Spinal cord (tissue), 10 donors: Measurements from ENCODE around the gene ITIH4. TPM values are rescaled to one million over a fixed set of nuclear protein-coding genes. Genes with fewer than 3 reads are reported as not detected.
"Not testable (repeated sequence)": the region's sequence is repeated elsewhere in the genome, so short reads cannot be mapped to it uniquely, and the experiment has no call there.

Experiments
- DNase-seq, 6 donors: peaks; one replicate each; pipeline versions ENCODE4 v3.0.0 to v3.0.0-alpha.2; 2013 to 2015; ENCODE audit warnings: low spot score in 6 of 6, low read depth in 4 of 6
- H3K27ac ChIP-seq: one replicate; pipeline ENCODE4 v1.5.1; 2013; ENCODE audit warnings: low read depth, low read length, control low read depth
- H3K27me3 ChIP-seq: one replicate; pipeline ENCODE4 v1.6.1; 2013; ENCODE audit warnings: low read length; ENCODE audit not compliant: control insufficient read depth, insufficient read depth
- H3K36me3 ChIP-seq: one replicate; pipeline ENCODE4 v1.6.1; 2013; ENCODE audit warnings: low read length; ENCODE audit not compliant: control insufficient read depth, insufficient read depth
- H3K4me1 ChIP-seq: one replicate; pipeline ENCODE4 v1.6.1; 2013; ENCODE audit warnings: low read length; ENCODE audit not compliant: control insufficient read depth, insufficient read depth
- H3K4me3 ChIP-seq: one replicate; pipeline ENCODE4 v1.5.1; 2013; ENCODE audit warnings: low read depth, low read length, control low read depth
- H3K9me3 ChIP-seq: one replicate; pipeline ENCODE4 v1.6.1; 2013; ENCODE audit warnings: low read length; ENCODE audit not compliant: control insufficient read depth, insufficient read depth
- WGBS: methylation state at CpG from one replicate; pipeline ENCODE4 v1.1.5; 2013; ENCODE audit warnings: missing lambda C conversion rate; ENCODE audit not compliant: insufficient coverage; 5-methylcytosine and 5-hydroxymethylcytosine counted together
- polyA plus RNA-seq, 2 donors: library from polyadenylated mRNA; unstranded; fragments of 120-200 nt; gene quantifications; one replicate each; pipeline ENCODE4 v1.2.1, GENCODE V29; 2013; ENCODE audit not compliant: insufficient read length in 2 of 2
- total RNA-seq, 2 donors: library from RNA; depleted of rRNA in 1 of 2; stranded (reverse); fragments of 120-200 nt in 1 of 2; fragments of >200 nt in 1 of 2; gene quantifications; one replicate each; pipeline versions ENCODE4 v1.2.3 to v1.2.4, GENCODE V29; 2013 to 2014
- donor health status: healthy.

The ITIH4 gene
- total and polyA plus RNA-seq, 4 donors = 6.4 to 41.9 (median 20.0) TPM

DNA sequence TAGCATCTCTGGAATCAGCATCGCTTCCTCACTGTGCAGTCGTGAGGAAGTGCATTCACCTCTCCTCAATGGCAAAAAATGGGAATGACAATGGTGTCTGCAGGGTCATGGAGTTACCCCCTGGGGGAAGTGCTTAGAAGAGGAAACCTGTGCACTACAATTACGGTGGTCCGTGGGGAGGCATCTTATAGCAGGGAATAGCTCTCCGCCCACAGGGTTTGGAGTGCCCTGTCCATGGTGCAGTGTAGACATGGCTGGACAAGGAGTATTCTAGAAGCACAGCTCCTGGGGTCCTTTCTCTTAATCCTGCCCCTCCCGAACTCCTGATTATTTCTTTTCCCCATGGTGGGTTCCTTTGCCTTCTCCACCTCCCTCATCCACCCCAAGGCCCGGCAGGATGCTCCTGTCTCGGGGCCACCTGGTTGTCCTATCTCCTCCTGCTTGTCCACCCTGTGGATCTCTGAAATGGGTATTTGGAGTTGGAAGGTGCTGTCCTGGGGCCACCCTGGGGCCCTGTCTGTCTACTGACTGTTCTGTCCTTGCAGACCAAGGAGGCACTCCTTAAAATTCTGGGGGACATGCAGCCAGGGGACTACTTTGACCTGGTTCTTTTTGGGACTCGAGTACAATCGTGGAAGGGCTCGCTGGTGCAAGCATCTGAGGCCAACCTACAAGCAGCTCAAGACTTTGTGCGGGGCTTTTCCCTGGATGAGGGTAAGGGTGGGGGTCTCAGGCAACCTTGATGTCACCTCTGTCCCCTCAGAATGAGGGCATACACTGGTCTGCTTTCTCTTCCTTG lies 47.9 kb downstream of the ITIH4 start:
- Histone ChIP-seq H3K27ac (no peak overlapping the region), H3K9me3 (no peaks in the 10 kb centered on the region), H3K4me3 (no peak overlapping the region), H3K27me3 (peaks cover 2% of the 10 kb centered on the region), H3K4me1 (no peaks in the 10 kb centered on the region), H3K36me3 (no peaks in the 10 kb centered on the region)
- WGBS = 67% methylated on average over 9 of the region's 12 CpGs
- DNase-seq = no peak

DNA sequence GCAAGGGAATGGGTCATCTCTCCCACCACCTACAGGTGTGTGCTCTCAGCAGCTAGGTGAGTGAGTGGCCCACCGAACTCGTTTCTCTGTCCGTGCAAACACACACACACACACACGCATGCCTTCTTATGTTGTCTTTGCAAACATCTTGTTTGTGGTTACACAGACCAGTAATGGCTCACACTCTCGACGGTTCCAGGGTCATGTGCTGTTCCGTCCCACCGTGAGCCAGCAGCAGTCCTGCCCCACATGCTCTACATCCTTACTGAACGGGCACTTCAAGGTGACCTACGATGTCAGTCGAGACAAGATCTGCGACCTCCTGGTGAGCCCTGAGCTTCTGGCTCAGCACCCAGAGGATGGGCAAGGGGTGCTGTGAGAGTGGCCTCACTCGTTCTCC lies 48.7 kb downstream of the ITIH4 start:
- H3K27me3 ChIP-seq = peaks cover 2% of the 10 kb centered on the region
- no peaks in the 10 kb centered on the region for H3K9me3 ChIP-seq
- H3K36me3 ChIP-seq = no peaks in the 10 kb centered on the region
- H3K27ac ChIP-seq = no peak overlapping the region
- H3K4me1 ChIP-seq = no peaks in the 10 kb centered on the region
- DNase-seq = no peak
- no peak overlapping the region for H3K4me3 ChIP-seq
- 80% methylated on average over 11 of the region's 13 CpGs for WGBS

DNA sequence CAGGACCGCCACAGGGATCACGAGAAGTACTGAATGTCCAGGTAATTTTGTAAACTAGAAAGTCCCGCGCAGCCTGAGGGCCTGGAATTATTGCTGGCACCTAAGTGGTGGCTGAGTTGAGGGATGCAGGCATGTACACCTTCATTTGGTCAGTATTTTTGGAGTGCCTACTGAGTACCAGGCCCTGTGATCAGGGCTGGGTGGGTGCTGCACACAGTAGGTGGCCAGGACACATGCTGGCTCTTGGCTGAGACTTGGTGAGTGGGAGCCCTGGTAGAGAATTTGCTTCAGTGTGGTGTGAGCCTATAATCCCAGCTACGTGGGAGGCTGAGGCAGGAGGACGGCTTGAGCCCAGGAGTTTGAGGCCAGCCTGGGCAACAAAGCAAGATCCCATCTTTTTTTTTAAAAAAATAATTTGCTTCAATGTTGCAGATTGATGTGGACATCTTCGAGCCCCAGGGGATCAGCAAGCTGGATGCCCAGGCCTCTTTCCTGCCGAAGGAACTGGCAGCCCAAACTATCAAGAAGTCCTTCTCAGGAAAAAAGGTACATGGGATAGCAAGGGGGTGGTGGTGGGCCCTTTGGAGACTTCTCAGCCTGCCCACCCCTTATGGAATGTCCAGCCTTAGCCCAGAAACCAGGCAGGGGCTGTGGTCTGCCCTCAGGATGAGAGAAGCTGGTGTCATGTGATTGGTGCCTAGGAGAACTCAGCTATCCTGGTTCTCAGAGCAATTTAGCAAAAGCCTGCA lies 50.5 kb downstream of the ITIH4 start:
- no peaks in the 10 kb centered on the region for H3K9me3 ChIP-seq
- no peaks in the 10 kb centered on the region for H3K36me3 ChIP-seq
- DNase-seq = no peak
- peaks cover 2% of the 10 kb centered on the region for H3K27me3 ChIP-seq
- WGBS = 79% methylated on average over 7 of the region's 8 CpGs
- no peak overlapping the region for H3K4me3 ChIP-seq
- no peak overlapping the region for H3K27ac ChIP-seq
- no peaks in the 10 kb centered on the region for H3K4me1 ChIP-seq

DNA sequence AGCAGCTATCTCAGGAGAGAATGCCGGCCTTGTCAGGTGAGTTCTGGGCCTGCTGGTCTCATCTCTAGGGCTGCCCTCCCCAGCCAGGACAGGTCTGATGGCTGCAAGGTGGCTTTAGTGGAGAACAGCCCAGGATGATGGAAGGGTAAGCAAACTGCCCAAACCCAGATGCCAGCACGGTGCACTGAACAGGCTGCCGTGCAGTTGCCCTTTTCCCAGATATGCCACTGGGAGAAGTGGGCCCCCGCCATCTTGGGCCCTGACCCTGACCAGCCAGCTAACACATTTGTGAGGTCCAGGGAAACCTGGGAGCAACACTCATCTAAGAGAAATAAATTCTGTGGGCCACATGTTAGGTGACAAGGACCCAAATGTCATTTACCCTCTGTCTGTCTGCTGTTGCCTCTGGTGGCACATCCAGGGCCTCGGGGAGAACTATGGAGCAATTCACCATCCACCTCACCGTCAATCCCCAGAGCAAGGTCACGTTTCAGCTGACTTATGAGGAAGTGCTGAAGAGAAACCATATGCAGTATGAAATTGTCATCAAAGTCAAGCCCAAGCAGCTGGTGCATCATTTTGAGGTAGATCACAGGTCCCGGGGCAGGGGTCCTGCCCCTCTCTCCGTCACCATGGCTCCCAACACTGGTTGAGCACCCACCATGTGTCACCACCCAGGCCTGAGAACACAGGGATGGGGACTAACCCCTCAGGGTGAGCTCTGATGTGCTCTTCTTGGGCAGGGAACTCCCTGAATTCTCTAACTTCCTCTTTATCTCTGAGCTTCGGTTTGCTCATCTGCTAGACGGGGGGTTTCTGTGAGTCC lies 51.2 kb downstream of the ITIH4 start:
- Histone ChIP-seq H3K27ac (no peak overlapping the region), H3K4me3 (no peak overlapping the region), H3K4me1 (no peaks in the 10 kb centered on the region), H3K9me3 (no peaks in the 10 kb centered on the region), H3K36me3 (no peaks in the 10 kb centered on the region), H3K27me3 (peaks cover 2% of the 10 kb centered on the region)
- 77% methylated on average over 10 of the region's 11 CpGs for WGBS
- no peak for DNase-seq

DNA sequence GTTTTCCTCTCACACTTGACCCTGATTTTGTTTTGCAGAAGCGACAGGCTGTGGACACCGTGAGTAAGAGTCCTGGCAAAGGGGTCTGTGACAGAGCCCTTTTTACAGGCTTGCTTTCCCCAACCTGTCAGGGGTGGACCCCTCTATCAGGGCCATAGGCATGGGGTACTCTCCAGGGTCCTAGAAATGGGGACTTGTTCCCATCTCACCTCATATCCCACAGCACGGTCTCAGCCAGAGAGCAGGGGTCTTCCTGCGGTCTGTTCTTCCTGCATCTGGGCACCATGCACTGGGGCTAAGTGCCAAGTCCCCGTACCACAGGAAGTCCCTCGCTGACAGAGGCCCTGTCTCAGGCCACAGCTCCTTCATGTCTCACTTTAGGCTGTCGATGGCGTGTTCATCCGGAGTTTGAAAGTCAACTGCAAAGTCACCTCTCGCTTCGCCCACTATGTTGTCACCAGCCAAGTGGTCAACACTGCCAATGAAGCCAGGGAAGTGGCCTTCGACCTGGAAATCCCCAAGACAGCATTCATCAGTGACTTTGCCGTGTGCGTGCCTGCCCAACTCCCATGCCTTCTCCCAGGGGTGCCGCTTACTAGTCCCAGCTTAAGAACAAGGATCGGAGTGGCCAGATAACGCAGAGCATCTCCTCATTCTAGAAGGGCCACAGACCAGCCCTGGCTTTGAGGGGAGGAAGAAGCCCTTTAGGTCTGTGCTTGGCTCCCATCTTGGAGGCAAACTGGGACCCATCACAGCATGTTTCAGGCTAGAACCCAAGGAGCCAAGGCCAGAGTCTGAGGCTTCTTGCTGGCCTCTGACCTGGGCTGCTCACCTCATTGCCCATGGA lies 52.3 kb downstream of the ITIH4 start:
- Histone ChIP-seq H3K4me1 (no peaks in the 10 kb centered on the region), H3K27ac (no peak overlapping the region), H3K4me3 (no peak overlapping the region)

DNA sequence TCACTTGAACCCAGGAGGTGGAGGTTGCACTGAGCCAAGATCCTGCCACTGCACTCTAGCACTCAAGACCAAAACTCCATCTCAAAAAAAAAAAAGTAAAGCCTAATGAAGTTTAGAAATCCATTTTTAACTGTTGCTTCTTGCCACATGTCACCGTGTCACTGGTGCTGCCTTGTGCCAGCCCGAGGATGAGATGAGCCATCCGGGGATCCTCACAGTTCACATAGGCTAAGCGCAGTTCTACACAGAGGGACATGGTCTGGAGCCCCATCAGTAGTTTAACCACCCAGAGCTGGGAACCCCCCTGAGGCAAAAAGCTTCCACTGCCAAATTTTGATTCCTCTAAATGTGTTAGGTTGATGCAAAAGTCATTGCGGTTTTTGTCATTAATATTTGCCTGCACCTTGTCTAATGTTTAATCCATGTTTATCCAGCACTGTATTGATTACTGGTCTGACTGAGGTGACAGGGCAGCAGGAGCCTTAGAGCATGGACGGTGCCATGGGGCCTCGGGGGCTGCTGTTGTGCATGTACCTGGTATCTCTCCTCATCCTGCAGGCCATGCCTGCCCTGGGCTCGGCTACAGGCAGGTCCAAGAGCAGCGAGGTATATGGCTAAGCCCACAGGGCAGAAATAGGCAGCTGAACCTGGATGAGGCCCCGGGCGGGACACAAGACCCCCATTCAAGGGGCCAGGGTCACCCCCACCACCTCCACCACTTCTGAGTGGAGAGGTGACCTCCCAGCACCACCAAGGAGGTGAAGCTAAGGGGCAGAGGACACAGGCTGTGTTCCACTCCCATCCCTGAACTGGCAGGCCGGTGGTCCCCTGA lies 53.1 kb downstream of the ITIH4 start, which contains the start of gene ITIH1:
Gene ITIH1 (plus strand): TSS at position 473 of the 832 bp plus-strand sequence. CDS start 17 bp downstream, at position 490.
- H3K4me3 ChIP-seq = no peak within 1 kb of the TSS
- no peaks in the 10 kb centered on the region for H3K4me1 ChIP-seq
- no peaks in the 10 kb centered on the region for H3K9me3 ChIP-seq
- 83% methylated on average over 9 of the region's 12 CpGs for whole genome bisulfite sequencing
- DNase-seq = no peak
- no peak within 1 kb of the TSS for H3K27ac ChIP-seq
- no peaks in the 10 kb centered on the region for H3K36me3 ChIP-seq
- H3K27me3 ChIP-seq = peaks cover 2% of the 10 kb centered on the region

More for the DNA sequence above, 52.3 kb downstream of the ITIH4 start:
- H3K27me3 ChIP-seq = peaks cover 2% of the 10 kb centered on the region
- whole genome bisulfite sequencing = 80% methylated on average over 17 of the region's 17 CpGs
- H3K36me3 ChIP-seq = no peaks in the 10 kb centered on the region
- no peaks in the 10 kb centered on the region for H3K9me3 ChIP-seq
- no peak for DNase-seq

DNA sequence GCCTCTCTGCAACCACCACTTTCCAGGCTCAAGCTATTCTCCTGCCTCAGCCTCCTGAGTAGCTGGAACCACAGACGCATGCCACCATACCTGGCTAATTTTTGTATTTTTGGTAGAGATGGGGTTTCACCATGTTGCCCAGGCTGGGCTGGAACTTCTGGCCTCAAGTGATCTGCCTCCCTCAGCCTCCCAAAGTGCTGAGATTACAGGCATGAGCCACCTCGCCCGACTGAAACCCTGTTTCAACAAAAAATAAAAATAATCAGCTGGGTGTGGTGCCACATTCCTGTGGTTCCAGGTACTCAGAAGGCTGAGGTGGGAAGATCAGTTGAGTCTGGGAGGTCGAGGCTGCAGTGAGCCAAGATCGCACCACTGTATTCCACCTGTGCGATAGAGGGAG lies 54.0 kb downstream of the ITIH4 start:
- not testable (repeated sequence) for H3K27ac ChIP-seq, H3K9me3 ChIP-seq, H3K4me1 ChIP-seq, H3K27me3 ChIP-seq, DNase-seq, H3K4me3 ChIP-seq, H3K36me3 ChIP-seq
- 89% methylated on average over 3 of the region's 6 CpGs for WGBS

DNA sequence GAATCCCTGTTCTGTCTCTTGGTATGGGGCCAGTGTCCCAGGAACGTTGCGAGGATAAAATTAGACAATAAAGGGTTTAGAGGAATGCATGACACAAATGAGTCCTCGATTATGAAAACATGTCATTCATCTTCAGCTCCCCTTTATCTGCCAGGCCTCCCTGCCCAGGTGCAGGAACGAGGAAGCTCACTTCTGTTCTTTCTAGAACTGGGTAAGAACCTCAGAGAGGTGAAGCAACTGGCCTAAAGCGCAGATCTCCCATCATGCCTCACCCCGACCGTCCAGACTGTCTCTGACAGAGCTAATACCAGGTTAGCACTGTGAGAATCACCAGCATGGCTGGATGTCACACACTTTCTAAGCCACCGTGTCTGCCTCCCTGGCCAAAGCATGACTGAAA lies 54.6 kb downstream of the ITIH4 start:
- Histone ChIP-seq H3K4me1 (peaks cover 5% of the 10 kb centered on the region), H3K36me3 (no peaks in the 10 kb centered on the region), H3K27ac (no peak overlapping the region), H3K4me3 (no peak overlapping the region), H3K27me3 (peaks cover 2% of the 10 kb centered on the region), H3K9me3 (no peaks in the 10 kb centered on the region)
- WGBS = 65% methylated on average over 7 of the region's 8 CpGs
- no peak for DNase-seq
